ENCODE measurements around the gene RASGRP3. TPM values are rescaled to one million over a fixed set of nuclear protein-coding genes. Genes with fewer than 3 reads are reported as not detected.

The RASGRP3 gene
- total RNA-seq, 1 experiment from 2014 or later = 0.72 TPM

- no peaks in the 10 kb centered on the region for H3K4me1 ChIP-seq (replicated peaks; ENCODE audit: insufficient read depth)
- H4K20me1 ChIP-seq (ENCODE audit: insufficient read depth) = no peaks in the 10 kb centered on the region
- H3K27ac ChIP-seq = no peak overlapping the region
- no peak for TF ChIP-seq CTCF (conservative IDR thresholded peaks at IDR 0.05)
- no peak for TF ChIP-seq EZH2 (IDR thresholded peaks at IDR 0.05; ENCODE audit: low read depth)
- H3K36me3 ChIP-seq (ENCODE audit: low read depth) = no peaks in the 10 kb centered on the region
- ChIA-PET CTCF (no interaction called here), POLR2A (ENCODE audit: unreplicated experiment) (no interaction called here)
- no peaks in the 10 kb centered on the region for H3K79me2 ChIP-seq (ENCODE audit: low read depth)
- no peak overlapping the region for H3K4me3 ChIP-seq
- DNase-seq = no peak
- H2AFZ ChIP-seq = no peak overlapping the region
- H3F3A ChIP-seq (ENCODE audit: insufficient read depth, low read depth) = no peaks in the 10 kb centered on the region
- no peak overlapping the region for H3K4me2 ChIP-seq
- no peaks in the 10 kb centered on the region; the same call in 1 of the 2 replicates for H3K9me3 ChIP-seq (ENCODE audit: insufficient read depth, low read depth)
- no peaks in the 10 kb centered on the region for H3K27me3 ChIP-seq (ENCODE audit: insufficient read depth, low read depth)
- intact Hi-C loops (cut with micrococcal nuclease; ENCODE audit: unreplicated experiment) = no loop called here
- H3K9me2 ChIP-seq (ENCODE audit: insufficient read depth) = no peaks in the 10 kb centered on the region
- no TSS peak for BruUV-seq (replicated peaks)
Measured at GRCh38 chr2:33532146-33532545, 55.7 kb downstream of the RASGRP3 start.

- intact Hi-C loops (cut with micrococcal nuclease; ENCODE audit: unreplicated experiment) = no loop called here
- no peaks in the 10 kb centered on the region for H3K4me1 ChIP-seq (replicated peaks; ENCODE audit: insufficient read depth)
- no peak for DNase-seq
- H3K4me2 ChIP-seq = no peak overlapping the region
- no peaks in the 10 kb centered on the region for H3F3A ChIP-seq (ENCODE audit: insufficient read depth, low read depth)
- H3K4me3 ChIP-seq = no peak overlapping the region
- no peaks in the 10 kb centered on the region; the same call in 1 of the 2 replicates for H3K9me3 ChIP-seq (ENCODE audit: insufficient read depth, low read depth)
- ChIA-PET POLR2A (ENCODE audit: unreplicated experiment) (no interaction called here), CTCF (no interaction called here)
- no peaks in the 10 kb centered on the region for H3K9me2 ChIP-seq (ENCODE audit: insufficient read depth)
- H3K36me3 ChIP-seq (ENCODE audit: low read depth) = no peaks in the 10 kb centered on the region
- H3K79me2 ChIP-seq (ENCODE audit: low read depth) = no peaks in the 10 kb centered on the region
- no peak overlapping the region for H3K27ac ChIP-seq
- BruUV-seq (replicated peaks) = no TSS peak
- no peaks in the 10 kb centered on the region for H4K20me1 ChIP-seq (ENCODE audit: insufficient read depth)
- H3K27me3 ChIP-seq (ENCODE audit: insufficient read depth, low read depth) = no peaks in the 10 kb centered on the region
- H2AFZ ChIP-seq = no peak overlapping the region
- TF ChIP-seq EZH2 (IDR thresholded peaks at IDR 0.05; ENCODE audit: low read depth) (no peak), CTCF (conservative IDR thresholded peaks at IDR 0.05) (no peak)
Measured at GRCh38 chr2:33532966-33533365, 56.5 kb downstream of the RASGRP3 start.

- no peak overlapping the region for H3K4me2 ChIP-seq
- intact Hi-C loops (cut with micrococcal nuclease; ENCODE audit: unreplicated experiment) = no loop called here
- H3K4me3 ChIP-seq = no peak overlapping the region
- no TSS peak for BruUV-seq (replicated peaks)
- H2AFZ ChIP-seq = no peak overlapping the region
- no peaks in the 10 kb centered on the region for H4K20me1 ChIP-seq (ENCODE audit: insufficient read depth)
- no peaks in the 10 kb centered on the region for H3K27me3 ChIP-seq (ENCODE audit: insufficient read depth, low read depth)
- no peak overlapping the region for H3K27ac ChIP-seq
- H3K4me1 ChIP-seq (replicated peaks; ENCODE audit: insufficient read depth) = no peaks in the 10 kb centered on the region
- ChIA-PET CTCF (no interaction called here), POLR2A (ENCODE audit: unreplicated experiment) (no interaction called here)
- no peaks in the 10 kb centered on the region for H3F3A ChIP-seq (ENCODE audit: insufficient read depth, low read depth)
- H3K36me3 ChIP-seq (ENCODE audit: low read depth) = no peaks in the 10 kb centered on the region
- no peak for DNase-seq
- H3K9me2 ChIP-seq (ENCODE audit: insufficient read depth) = no peaks in the 10 kb centered on the region
- H3K9me3 ChIP-seq (ENCODE audit: insufficient read depth, low read depth) = no peaks in the 10 kb centered on the region
- no peaks in the 10 kb centered on the region for H3K79me2 ChIP-seq (ENCODE audit: low read depth)
- TF ChIP-seq CTCF (conservative IDR thresholded peaks at IDR 0.05) = no peak
- TF ChIP-seq EZH2 (IDR thresholded peaks at IDR 0.05; ENCODE audit: low read depth) = no peak
Measured at GRCh38 chr2:33535421-33535820, 59.0 kb downstream of the RASGRP3 start.

All from PC-9 (cell line).